ENCODE results near the gene ARAP3.

GRCh38 chr5:141708016-141708415, 26.0 kb upstream of the ARAP3 start:
- TF ChIP-seq EZH2 (IDR thresholded peaks at IDR 0.05; ENCODE audit: borderline replicate concordance, low read depth, low read length, severe bottlenecking) = no peak
- TF ChIP-seq CTCF (IDR thresholded peaks at IDR 0.05; ENCODE audit: borderline replicate concordance, extremely low read depth, low read length, poor library complexity, severe bottlenecking) = no peak

All from DND-41 (cell line).